ENCODE results near the gene FGF3. TPM values are rescaled to one million over a fixed set of nuclear protein-coding genes. Genes with fewer than 3 reads are reported as not detected.

Gene FGF3
- total RNA-seq: not detected

DNA sequence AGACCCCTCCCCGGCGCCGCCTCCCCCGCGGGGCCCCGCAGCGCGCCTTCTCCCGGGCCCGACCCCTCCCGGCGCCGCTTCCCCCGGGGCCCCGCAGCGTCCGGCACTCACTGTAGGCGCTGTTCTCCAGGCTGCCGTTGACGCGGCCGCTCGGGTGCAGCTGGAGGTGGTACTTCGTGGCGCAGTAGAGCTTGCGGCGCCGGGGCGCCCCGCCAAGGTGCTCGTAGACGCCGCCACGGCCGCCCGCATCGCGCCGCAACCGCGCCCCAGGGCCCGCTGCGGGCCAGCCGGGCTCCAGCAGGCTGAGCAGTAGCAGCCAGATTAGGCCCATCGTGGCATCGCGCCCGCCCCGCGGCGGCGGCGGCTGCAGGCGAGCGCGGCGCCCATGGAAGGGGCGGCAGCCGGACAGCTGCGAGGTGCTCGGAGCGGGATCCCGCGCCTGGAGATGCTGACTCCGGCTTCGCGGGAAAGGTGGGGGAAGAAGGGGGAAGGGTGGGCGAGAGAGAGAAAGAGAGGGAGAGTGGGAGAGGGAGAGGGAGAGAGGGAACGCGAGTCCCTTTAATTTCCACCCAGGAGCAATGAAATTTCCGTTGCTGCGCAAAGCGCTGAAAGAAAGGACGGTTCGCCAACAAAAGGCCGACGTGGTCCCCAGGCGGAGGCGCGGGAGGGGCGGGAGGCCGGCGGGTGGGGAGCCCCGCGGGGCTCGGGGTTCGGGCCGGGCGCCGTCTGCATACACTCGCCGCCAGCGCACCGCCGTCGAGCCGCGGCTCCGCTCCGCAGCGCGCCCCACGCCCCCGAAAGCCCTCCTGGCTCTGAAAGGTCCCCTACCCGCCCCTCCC, at the start of gene FGF3:
FGF3 (minus strand) TSS at position 814 of the 839 bp plus-strand sequence; CDS start at position 331, 483 bp downstream.
- Mint-ChIP-seq H3K27ac (no peak within 1 kb of the TSS), H3K4me3 (no peak within 1 kb of the TSS), H3K4me1 (ENCODE audit: low read depth) (no peaks in the 10 kb centered on the region), H3K27me3 (ENCODE audit: low read depth) (peaks cover 46% of the 10 kb centered on the region), H3K36me3 (ENCODE audit: low read depth) (no peaks in the 10 kb centered on the region), H3K9me3 (ENCODE audit: insufficient read depth) (no peaks in the 10 kb centered on the region)
- no peak for DNase-seq
- ChIA-PET CTCF (no interaction called here), POLR2A (no interaction called here)
- ATAC-seq: no peak

DNA sequence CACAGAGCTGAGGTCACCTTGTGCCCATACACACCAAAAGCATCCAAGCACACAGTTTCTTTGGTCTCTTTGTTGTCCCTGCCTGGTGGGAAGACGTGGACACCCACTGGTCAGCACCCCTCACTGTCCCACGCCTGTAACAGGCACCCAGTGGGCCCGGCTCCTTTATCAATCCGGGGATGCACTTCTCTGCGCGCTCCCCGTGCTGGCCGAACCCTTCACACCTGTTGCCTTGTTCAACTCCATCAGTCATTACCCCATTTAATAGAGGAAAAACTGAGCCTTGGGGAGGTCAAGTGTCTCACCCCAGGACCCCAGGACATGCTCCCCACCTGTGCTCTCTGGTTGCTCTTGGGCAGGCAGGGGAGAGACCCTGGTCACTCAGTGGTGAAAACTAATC, 49.7 kb upstream of the FGF3 start:
- H3K4me3 Mint-ChIP-seq: no peak overlapping the region
- peaks cover 3% of the 10 kb centered on the region for H3K27me3 Mint-ChIP-seq (ENCODE audit: low read depth)
- ChIA-PET CTCF (no interaction called here), POLR2A (no interaction called here)
- H3K4me1 Mint-ChIP-seq (ENCODE audit: low read depth): no peaks in the 10 kb centered on the region
- no peak overlapping the region for H3K27ac Mint-ChIP-seq
- no peaks in the 10 kb centered on the region for H3K36me3 Mint-ChIP-seq (ENCODE audit: low read depth)
- no peak for DNase-seq
- ATAC-seq: no peak
- H3K9me3 Mint-ChIP-seq (ENCODE audit: insufficient read depth): no peaks in the 10 kb centered on the region

DNA sequence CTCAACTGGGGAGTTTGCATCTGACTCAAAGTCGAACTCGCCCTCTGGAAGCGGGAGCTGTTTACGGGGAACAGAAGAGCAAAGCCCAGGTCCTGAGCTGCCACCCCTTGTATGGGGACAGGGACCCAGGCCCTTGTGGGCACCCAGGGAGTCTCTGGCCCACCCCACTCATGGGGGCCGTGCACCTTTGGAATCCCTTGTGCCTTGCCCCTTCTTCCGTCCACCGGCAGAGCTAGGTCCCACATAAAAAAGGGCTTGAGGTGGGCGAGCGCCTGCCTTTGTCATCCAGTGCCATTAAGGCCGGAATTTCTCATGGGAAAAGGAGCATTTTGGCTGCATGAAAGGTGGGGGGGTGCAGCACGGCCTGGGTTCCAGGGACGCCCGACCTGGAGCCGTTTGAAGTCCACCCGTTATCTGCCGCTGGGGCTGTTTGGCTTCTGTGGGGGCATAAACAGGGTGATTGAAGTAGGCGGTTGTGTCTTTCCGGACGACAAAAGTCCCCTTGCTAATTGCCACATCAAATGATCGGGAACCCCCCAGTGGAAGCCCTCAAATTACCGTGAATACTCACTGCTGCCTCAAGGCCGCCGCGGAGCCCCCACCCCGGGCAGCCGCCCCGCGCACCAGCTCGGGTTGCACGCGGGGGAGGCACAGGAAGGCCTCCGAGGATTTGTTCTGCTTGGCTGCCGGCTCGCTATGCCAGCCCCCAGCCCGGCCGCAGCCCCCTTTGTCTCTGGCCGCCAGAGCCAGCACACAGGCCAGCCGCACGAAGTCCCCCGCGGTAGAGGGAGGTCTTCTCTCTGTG, 49.0 kb upstream of the FGF3 start:
- CTCF ChIA-PET: no interaction called here
- Mint-ChIP-seq H3K4me1 (ENCODE audit: low read depth) (no peaks in the 10 kb centered on the region), H3K4me3 (no peak overlapping the region), H3K36me3 (ENCODE audit: low read depth) (no peaks in the 10 kb centered on the region), H3K27me3 (ENCODE audit: low read depth) (peaks cover 3% of the 10 kb centered on the region), H3K9me3 (ENCODE audit: insufficient read depth) (no peaks in the 10 kb centered on the region), H3K27ac (no peak overlapping the region)
- POLR2A ChIA-PET: no interaction called here
- ATAC-seq (no peak), DNase-seq (no peak)

DNA sequence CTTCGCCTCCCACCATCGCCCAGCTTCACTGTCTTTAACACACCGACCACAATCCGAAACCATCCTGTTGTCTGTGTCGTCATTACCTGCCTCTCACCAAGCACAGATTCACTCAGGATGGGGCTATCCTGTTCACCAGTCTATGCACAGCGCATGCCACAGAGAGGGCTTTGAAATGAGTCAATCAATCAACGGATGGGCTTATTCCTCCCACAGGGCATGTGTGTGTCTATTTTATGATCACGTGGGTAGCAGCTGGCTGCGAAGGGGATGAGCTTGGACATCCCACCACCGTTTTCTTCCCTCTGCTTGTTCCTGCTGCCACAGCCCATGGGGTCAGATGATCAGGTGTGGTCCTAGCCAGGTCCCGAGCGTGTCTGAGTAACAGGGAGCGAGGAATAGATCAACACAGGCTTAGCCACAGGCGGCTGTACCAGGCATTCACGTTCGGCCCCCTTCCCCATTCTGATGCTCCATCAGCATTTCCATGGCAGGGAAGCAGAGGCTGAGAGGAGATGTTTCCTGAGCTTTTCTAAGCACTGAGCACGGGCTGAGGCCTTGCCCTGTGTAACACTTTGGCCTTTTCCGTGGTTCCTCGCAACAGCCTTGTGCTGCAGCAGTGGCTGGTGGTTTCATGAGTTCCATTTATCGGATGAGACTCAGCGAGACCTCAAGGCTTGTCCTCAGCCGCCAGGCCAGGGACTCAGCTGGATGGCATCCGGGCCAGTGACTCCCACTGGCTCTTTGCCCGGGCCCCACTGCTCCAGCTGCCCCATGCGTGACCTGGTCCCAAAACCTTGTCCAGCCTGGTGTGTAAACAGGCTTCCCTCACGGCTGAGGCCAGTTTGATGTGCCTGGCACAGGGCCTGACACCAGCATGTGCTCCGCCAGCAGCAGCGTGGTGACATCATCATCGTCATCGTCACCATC, 48.1 kb upstream of the FGF3 start:
- DNase-seq (no peak), ATAC-seq (no peak)
- CTCF ChIA-PET: no interaction called here
- POLR2A ChIA-PET: no interaction called here
- H3K36me3 Mint-ChIP-seq (ENCODE audit: low read depth): no peaks in the 10 kb centered on the region
- H3K9me3 Mint-ChIP-seq (ENCODE audit: insufficient read depth): no peaks in the 10 kb centered on the region
- H3K4me3 Mint-ChIP-seq: no peak overlapping the region
- H3K27ac Mint-ChIP-seq: no peak overlapping the region
- peaks cover 3% of the 10 kb centered on the region for H3K27me3 Mint-ChIP-seq (ENCODE audit: low read depth)
- no peaks in the 10 kb centered on the region for H3K4me1 Mint-ChIP-seq (ENCODE audit: low read depth)

DNA sequence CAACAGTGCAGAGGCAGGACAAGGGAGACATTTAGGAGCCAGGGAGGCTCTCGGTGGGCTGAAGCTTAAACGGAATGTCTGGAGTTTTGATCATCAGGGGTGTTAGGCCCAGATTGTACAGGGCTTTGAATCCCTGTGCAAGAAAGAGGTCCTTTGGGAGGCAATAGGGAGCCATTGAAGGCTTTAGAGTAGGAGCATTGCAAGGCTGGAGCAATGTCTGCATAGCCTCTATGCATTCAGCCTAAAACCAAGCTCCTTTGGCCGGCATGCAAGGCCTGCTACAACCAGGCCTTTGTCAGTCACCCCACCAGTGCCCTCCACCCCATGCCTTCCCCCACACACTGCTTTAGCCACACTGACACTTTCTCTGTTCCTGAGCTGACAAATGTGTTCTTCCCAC, 47.4 kb upstream of the FGF3 start:
- ATAC-seq: no peak
- Mint-ChIP-seq H3K4me1 (ENCODE audit: low read depth) (no peaks in the 10 kb centered on the region), H3K27ac (no peak overlapping the region), H3K9me3 (ENCODE audit: insufficient read depth) (no peaks in the 10 kb centered on the region), H3K4me3 (no peak overlapping the region), H3K27me3 (ENCODE audit: low read depth) (peaks cover 5% of the 10 kb centered on the region), H3K36me3 (ENCODE audit: low read depth) (no peaks in the 10 kb centered on the region)
- ChIA-PET CTCF (no interaction called here), POLR2A (no interaction called here)
- no peak for DNase-seq

DNA sequence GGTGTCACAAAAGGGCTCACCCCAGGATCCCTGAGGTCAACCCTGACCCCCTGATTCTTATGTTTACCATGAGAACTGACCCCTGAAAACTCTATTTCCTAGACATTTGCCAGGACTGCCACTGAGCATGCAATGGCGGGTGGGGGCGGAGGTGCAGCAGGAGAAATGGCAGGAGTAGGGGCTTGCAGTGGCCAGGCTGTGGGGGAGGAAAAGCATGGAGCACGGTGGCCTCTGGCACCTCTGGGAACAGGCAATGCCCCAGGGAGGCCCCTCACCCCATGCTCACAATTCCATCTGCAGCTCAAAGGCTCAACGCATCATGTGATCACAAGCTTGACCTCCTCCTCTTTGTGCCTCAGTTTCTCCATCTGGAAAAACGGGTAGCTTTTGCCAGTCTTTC, 46.5 kb upstream of the FGF3 start:
- H3K9me3 Mint-ChIP-seq (ENCODE audit: insufficient read depth): no peaks in the 10 kb centered on the region
- CTCF ChIA-PET: no interaction called here
- no peak overlapping the region for H3K4me3 Mint-ChIP-seq
- no peak overlapping the region for H3K27ac Mint-ChIP-seq
- peaks cover 6% of the 10 kb centered on the region for H3K27me3 Mint-ChIP-seq (ENCODE audit: low read depth)
- POLR2A ChIA-PET: no interaction called here
- ATAC-seq (no peak), DNase-seq (no peak)
- no peaks in the 10 kb centered on the region for H3K4me1 Mint-ChIP-seq (ENCODE audit: low read depth)
- no peaks in the 10 kb centered on the region for H3K36me3 Mint-ChIP-seq (ENCODE audit: low read depth)

DNA sequence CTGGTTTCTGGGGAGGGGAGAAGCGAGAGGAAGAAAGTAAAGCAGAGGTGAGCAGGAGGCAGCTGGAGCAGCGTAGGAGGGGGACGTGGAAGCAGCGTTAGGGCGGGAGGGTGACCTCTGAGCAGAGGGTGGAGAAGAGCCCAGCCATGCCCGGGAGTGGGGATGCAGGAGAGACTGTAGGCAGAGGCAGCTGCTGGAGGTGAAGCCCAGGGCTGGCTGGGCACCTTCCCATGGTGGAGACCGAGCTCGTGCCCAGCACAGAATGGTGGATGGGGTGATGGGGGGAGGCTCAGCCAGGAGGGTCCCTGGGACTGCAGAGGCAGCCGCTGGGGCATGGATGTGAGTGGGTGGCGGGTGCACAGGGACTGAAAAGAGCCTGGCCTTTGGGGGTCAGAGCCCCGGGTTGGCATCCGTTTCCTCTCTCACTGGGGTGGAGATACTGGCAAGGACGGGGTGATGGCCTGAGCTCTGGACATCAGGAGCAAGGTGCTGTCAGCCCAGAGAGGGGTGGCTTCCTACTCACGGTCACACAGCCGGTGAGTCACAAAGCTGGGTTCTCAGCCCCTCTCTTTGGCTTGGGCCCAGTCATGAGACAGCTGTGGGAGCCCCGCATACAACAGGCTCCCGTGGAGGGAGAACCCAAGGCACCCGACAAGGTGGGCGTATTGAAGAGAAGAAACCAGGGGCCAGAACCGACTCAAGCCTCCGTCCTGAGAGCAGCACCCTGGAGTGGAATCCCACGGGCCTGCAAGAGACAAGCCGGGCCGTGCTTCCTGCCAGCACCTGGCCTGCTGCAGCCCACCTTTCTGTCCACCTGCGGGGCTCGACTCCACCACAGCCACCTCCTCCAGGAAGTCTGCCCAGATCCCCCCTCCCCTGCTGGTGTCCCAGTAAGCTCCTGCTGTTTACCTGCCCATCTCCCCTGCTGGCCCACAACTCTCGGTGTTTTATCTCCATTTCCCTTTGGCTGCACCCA, 45.8 kb upstream of the FGF3 start:
- ChIA-PET POLR2A (no interaction called here), CTCF (no interaction called here)
- H3K4me1 Mint-ChIP-seq (ENCODE audit: low read depth): no peaks in the 10 kb centered on the region
- no peak overlapping the region for H3K4me3 Mint-ChIP-seq
- H3K36me3 Mint-ChIP-seq (ENCODE audit: low read depth): no peaks in the 10 kb centered on the region
- H3K9me3 Mint-ChIP-seq (ENCODE audit: insufficient read depth): no peaks in the 10 kb centered on the region
- no peak for ATAC-seq
- H3K27me3 Mint-ChIP-seq (ENCODE audit: low read depth): peaks cover 6% of the 10 kb centered on the region
- no peak overlapping the region for H3K27ac Mint-ChIP-seq
- no peak for DNase-seq

DNA sequence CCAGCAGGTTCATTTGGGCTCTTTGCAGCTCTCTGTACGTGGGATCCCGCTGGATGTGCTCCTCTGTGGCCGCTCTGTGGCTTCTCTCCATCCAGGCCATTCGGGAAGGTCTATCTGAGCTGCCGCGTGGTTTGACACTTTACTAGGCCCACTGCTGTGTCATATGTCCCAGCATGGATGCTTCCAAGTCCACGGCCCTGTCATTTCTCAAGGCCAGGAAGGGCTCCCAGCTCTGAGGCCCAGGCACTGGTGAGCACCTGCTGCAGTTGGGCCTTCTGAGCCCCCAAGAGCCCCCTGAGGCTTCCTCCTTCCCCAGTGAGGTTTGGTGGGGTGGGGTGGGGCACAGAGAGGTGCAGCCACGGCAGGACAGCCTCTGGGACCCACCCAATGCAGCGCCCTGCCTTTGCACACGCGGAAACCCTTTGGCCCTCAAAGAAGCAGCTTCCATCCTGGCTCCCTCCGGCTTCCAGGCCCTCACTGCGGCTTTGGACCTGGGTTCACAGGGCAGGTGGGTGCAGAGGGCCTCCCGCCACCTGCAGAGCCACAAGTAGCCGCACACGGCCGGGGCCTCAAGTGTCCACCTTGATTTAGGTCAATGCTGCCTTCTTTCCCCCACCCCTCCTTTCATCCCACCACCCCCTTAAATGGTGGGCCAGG, 44.5 kb upstream of the FGF3 start:
- no peak for DNase-seq
- Mint-ChIP-seq H3K27me3 (ENCODE audit: low read depth) (peaks cover 5% of the 10 kb centered on the region), H3K9me3 (ENCODE audit: insufficient read depth) (no peaks in the 10 kb centered on the region), H3K27ac (no peak overlapping the region), H3K4me1 (ENCODE audit: low read depth) (no peaks in the 10 kb centered on the region), H3K4me3 (no peak overlapping the region), H3K36me3 (ENCODE audit: low read depth) (no peaks in the 10 kb centered on the region)
- ChIA-PET POLR2A (no interaction called here), CTCF (no interaction called here)
- ATAC-seq: no peak

DNA sequence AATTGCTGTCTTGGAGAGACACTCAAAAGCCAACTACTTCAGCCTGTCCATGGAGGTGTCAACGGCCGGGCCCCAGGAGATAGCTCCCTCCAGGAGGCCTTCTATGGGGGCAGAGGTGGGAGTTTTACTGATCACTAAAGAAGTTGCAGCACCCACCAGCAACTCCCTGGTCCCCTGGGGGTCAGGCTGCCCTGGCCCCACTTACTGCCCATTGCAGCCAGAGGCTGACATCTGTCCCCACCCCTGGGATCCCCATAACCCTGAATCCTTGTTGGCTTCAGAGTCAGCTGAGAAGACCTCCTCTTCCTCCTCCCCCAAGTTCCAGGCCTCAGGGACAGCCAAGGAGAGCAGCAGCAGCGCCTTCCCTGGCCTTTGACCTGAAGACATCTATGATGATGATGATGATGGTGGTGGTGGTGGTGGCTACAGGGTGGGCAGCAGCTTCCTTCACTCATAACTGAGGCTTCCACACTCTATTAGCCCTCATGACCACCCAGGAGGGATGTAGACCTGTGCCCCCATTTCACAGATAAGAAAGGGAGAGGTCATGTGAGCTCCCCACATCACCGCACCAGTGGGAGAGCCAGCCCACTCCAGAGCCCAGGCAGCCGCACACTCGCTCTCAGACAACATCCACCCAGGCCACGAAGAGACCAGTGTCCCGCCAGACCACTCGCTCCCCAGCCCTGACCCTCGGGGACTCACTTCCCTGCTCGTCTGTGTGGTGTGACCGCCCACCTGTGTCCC, 43.8 kb upstream of the FGF3 start:
- H3K27me3 Mint-ChIP-seq (ENCODE audit: low read depth): peaks cover 8% of the 10 kb centered on the region
- H3K9me3 Mint-ChIP-seq (ENCODE audit: insufficient read depth): no peaks in the 10 kb centered on the region
- DNase-seq: no peak
- H3K36me3 Mint-ChIP-seq (ENCODE audit: low read depth): no peaks in the 10 kb centered on the region
- CTCF ChIA-PET: no interaction called here
- H3K4me3 Mint-ChIP-seq: no peak overlapping the region
- no peaks in the 10 kb centered on the region for H3K4me1 Mint-ChIP-seq (ENCODE audit: low read depth)
- ATAC-seq: no peak
- H3K27ac Mint-ChIP-seq: no peak overlapping the region
- POLR2A ChIA-PET: no interaction called here

DNA sequence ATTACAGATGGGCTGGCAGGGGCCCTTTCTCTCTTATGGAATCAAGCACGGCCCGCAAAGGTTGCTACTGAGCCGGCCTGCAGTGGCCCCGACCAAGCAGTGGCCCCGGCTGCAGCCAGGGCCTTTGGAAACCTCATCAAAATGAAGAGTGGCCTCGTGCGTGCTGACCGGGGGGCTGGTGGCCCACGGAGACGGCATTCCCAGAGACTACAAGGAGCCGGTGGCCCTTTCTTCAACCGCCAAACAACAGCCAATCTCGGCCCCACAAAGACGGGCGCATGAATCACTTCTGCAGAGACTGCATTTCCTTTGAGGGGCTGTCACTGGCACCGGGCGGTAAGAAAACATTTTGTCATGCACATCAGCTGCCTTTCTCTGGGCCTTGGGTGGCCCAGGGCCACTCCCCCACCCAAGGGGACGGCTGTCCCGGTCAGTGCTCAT, 43.1 kb upstream of the FGF3 start:
- ChIA-PET CTCF (no interaction called here), POLR2A (no interaction called here)
- Mint-ChIP-seq H3K4me1 (ENCODE audit: low read depth) (no peaks in the 10 kb centered on the region), H3K9me3 (ENCODE audit: insufficient read depth) (no peaks in the 10 kb centered on the region), H3K27ac (no peak overlapping the region), H3K27me3 (ENCODE audit: low read depth) (peaks cover 11% of the 10 kb centered on the region), H3K4me3 (no peak overlapping the region), H3K36me3 (ENCODE audit: low read depth) (no peaks in the 10 kb centered on the region)
- ATAC-seq (no peak), DNase-seq (no peak)
